HuH-7 (cell line): ENCODE measurements around the gene KIF16B.
"Not testable (repeated sequence)": the region's sequence is repeated elsewhere in the genome, so short reads cannot be mapped to it uniquely, and the experiment has no call there.

ENCODE experiments used
- DNase-seq: peaks from one replicate; pipeline ENCODE4 v3.0.0; 2011; ENCODE audit warnings: low spot score

Gene KIF16B

DNA sequence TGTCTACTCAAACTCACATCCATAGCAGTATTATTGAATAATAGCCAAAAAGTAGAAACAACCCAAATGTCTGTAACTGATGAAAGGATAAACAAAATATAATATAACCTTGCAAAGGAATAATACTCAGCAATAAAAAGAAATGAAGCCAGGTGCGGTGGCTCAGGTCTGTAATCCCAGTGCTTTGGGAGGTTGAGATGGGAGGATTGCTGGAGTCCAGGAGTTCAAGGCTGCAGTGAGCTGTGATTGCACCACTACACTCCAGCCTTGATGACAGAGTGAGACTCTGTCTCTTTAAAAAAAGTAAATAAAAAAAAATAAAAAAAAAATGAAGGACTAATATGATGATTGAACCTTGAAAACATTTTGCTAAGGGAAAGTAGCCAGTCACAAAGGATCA, 22.1 kb upstream of the KIF16B start:
- no peak for DNase-seq

DNA sequence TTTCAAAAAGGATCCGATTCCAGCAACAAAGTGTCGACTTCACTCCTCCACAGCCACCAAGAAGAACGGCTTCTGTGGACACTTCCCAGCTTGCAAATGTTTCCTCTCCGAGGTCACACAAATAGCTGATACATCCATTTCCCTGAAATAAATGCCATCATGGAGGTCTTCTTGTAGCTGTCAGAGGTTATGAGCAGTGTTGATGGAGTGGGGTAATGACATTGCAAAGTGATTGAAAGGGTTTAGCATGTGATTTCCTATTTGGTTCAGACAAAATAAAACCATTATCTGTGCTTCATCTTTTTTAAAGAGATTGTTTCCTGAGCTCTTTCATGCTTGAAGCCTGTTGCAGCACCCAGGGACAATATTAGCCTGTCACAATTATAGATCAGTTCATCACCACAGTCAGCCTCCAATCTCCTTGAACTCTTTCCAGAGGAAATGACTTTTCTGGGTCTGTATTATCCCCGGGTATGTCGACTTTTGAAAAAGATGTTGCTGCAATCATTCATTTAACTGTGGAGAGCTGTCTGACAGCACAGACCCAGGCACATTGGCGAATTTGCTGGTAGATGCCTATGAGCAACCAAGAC, 16.9 kb upstream of the KIF16B start:
- no peak for DNase-seq

DNA sequence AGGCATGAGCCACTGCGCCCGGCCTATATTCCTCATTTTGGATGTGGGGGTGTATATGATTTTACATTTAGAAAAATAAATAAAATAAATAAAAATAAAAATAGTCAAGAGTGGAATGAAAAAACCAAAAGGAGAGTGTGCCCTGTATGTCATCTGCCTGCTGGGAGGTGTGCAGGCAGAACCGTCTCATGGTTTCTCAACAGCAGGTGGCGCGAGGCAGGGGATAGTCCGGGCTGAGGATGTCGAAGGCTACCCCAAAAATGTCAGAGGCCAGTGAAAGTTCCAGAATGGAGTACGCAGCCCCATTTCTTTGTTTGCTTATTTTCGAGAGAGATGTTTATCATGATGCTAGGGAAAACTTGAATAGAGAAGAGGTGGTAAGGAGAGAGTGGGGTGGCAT, 16.4 kb upstream of the KIF16B start:
- no peak for DNase-seq

DNA sequence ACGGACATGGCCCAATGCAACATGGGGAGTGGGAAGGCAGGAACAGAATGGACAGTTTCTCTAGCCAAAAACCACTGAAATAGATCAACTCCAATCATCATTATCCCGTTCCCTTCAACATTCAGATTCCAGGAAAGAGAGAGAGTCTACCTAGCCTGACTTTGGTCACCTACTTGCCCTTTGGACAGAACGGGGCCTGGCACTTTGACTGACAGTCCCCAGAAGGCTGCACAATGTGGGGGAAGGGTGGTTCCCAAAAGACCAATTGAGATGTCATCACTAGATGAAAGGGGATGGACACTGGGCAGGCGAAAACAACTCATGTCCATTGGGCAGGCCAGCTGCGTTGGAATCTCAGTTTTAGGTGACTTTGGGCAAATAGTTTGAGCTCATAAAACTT, 15.0 kb upstream of the KIF16B start:
- no peak for DNase-seq

DNA sequence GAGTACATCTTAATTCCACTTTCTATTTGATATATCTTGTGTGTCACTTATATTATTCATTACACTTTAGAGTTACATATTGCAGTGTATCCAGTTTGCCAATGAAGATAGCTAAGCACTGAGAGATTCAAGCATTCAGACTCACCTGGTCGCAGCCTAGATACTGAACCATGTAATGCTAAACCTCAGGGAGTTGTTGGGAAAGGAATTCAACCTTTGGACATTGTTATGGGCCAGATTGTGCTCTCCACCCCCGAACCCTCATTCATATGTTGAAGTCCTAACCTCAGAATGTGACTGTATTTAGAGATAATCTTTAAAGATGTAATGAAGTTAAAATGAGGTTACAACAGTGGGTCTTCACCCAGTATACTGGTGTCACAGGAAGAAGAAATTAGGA, 13.8 kb upstream of the KIF16B start:
- DNase-seq: no peak

DNA sequence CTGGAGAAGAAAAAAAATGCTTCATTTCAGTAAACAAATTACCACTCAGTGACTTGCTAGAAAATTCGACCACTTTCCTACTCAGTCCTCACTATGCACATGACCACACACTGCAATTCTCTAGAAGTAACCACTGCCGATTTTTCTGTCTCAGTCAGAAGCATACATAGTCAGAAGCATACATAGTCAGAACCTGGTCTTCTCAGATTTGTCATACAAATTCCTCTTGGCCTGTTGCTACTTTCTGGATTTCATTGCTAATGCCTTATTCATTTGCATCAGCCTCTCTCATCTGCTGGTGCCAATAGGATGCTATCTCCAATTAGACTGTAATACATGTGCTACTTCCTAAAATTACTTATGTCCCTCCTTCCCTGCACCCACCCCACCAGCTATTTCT, 10.2 kb upstream of the KIF16B start:
- DNase-seq: no peak

DNA sequence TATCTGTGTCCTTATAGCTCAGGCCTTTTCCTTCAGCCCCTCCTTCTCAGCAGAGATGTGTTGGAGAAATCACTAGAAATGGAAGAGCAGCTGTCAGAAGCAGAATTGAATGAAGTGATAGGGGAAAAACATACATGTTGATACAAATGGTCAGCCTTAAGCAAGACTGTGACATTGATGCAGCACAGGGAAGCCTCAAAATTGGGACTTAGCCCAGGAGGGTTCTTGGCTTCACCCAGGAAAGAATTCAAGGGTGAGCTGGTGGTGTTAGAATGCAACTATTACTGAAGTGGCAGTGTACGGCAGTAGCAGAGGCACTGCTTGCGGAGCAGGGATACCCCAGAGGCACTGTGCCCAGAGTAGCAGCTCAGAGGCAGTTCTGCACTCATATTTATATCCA, 8.0 kb upstream of the KIF16B start:
- no peak for DNase-seq

DNA sequence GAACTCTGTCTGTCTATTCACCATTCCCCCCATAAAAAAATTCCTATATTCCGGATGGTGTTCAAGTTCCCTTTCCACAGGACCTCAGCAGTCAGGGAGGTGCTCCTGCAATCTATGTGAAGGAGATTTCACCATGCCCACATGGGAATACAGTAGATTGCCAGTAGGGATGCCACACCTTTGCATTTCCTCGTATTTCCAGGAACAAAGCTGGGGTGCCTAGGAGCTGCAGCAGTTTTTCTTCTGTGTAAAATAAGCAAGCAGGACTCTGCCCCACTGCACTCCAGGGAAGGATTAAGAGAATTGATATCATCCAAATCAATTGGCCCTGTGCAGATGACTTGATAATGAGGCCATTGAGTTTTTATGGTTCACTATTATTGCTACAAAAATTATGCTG, 7.4 kb upstream of the KIF16B start:
- no peak for DNase-seq

DNA sequence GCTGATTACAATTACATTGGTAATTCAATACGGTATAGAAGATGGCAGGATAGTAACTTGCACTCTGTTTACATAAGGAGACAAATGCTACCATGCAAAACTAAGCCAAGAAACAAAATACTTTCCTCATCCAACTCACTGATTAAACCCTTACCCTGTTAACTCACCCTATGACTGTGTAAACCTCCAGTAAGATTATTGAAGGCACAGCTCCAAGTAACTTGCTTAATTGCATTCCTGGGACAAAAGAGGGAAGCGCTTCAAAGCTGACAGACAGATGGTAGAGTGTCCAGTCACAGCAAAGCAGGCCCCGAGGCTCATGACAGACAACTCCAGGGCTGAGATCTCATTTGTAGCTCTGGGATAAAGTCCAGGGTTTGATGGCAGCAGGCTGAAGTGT, 6.9 kb upstream of the KIF16B start:
- DNase-seq: no peak

DNA sequence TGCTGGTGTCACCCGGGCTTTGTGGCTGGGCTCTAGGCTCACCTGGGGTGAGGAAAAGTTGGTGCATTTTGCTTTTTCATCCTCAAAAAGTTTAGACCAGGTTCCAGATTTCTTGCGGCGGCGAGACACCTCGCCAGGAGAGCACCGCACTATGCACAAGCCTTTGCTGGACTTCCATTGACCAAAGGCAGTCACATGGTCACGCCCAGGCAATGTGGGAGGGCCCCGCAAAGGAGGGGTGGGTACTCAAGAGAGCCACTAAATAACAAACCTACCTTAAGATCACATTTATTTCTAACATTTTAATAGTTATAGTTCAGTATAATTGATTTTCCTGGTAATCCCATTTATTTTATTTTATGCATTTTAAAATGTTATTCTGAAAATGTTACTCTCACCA, 3.0 kb upstream of the KIF16B start:
- DNase-seq: peak; percentile 85

DNA sequence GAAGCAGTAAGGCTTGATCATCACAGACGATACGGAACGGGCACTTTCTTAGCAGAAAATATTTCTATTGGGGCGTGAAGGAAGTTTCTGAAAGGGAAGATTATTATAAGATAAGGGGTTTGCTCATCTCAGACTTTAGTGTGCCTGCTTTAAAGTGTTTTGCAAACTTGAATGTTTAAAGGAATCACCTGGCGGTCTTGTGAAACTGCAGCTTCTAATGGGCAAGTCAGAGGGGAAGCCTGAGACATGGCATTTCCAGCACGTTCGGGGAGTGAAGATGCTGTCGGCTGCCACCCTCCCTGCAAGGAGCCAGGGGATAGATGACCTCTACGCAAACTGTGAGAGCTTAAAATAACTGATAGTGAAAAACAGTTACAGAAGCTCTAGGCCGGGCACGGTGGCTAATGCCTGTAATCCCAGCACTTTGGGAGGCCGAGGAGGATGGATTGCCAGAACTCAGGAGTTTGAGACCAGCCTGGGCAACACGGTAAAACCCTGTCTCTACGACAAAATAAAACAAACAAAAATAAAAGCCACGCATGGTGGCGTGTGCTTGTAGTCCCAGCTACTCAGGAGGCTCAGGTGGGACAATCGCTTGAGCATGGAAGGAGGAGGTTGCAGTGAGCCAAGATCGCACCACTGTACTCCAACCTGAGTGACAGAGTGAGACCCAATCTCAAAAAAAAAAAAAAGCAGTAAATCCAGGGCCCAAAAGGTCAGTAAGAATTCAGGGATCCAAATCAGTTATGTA, 2.3 kb upstream of the KIF16B start:
- DNase-seq: peak; percentile 39

DNA sequence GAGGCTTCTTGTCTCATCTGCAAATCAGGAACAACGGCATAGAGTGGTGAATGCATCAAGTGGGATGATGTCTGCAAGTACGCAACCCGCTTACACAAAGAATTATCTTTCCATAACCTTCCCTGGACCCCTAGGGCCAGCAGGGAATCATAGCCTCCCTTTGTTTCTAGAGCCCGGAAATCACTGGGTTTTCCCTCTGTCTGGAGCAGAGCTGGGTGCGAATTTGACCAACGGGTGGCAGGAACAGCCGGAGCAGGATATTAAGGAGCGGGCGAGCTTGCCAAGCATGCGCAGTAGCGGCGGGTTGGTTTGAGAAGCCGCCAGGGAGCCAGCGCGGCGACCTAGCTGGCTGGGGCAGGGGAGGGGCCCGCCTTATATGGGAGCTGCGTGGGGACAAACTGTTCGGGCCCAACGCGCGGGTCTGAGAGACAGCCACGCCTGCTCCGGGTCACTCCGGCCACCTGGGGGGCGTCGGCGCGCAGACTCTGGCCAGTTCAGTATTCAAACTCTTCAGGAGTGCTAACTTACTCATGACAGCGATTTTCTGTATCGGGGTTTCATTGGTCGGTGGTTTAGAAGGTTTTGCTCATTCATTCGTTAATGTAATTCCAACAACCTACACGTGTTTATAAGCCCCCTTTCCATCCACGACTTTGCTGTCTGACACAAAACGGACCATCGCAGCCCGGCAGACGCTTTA, 1.6 kb upstream of the KIF16B start:
- DNase-seq: peak; percentile 97

DNA sequence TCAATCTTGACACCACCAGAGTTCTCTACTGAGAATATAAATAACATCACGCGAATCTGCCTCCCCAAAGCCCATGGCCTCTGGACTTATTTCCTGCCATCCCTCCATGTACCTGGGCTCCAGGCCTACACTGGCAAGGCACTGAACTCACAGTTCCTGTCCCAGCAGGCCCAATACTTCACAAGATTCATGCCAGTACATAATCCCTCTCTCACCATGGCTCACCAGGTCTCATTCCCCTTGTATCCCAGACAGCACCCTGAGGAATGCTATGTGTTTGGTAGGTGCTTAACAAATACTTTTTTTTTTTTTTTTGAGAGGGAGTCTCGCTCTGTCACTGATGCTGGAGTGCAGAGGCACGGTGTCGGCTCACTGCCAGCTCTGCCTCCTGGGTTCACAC, 1.9 kb downstream of the KIF16B start:
- DNase-seq: no peak

DNA sequence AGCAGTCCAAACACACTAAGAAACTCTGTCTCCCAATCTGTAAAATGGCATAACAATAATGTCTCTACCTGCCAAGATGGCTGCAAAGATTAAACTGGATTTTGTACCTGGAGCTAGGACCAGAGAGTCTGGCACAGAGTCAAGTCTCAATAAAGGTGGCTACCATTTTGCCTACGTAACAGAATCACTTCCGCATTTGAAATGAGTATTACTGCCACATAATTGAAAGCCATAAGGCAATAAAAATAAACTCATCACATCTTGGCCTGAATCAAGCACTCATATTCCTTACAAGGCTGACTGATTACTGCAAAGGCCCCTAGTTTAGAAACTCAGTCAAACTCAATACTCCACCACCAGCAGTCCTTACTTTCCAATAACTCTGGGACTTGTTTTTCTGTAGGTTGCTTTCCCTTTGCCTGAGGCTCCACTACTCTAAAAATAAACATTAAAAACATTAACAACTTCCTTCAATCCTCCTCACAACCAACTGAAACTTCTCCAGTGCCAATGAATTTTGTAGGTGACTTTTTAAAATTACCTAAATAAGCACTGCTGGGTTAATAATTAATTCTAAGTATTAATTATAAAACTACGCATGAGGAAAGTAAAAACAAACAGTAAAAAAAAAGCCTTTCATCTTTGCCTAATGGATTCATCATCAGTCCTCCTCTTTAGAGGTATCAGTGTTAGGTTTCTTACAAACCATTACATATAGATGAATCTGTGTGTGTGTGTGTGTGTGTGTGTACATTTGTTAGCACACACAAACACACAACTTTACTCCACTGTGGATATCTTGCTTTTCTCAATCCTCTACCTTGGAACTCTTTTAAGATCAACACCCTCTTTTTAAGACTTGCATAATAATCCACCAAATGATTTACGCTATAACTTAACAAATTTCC, 3.7 kb downstream of the KIF16B start:
- no peak for DNase-seq

DNA sequence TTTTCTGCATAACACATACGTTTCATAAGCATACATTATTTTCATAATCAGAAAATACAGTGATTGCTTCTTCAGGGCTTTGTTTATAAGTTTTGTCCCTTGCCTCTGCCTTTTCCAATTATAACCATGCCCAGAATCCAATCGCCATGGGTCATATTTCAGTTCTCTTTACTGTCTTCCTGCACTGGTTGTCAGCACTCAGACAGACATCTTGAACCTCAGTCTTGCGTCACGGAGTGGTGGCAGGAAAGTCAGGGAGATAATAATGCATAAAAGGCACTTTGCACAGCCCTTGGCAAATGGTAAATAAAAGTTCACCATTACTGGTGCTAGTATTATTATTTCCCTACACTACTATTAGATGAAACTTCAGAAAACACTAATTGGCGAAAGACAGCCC, 7.2 kb downstream of the KIF16B start:
- DNase-seq: no peak

DNA sequence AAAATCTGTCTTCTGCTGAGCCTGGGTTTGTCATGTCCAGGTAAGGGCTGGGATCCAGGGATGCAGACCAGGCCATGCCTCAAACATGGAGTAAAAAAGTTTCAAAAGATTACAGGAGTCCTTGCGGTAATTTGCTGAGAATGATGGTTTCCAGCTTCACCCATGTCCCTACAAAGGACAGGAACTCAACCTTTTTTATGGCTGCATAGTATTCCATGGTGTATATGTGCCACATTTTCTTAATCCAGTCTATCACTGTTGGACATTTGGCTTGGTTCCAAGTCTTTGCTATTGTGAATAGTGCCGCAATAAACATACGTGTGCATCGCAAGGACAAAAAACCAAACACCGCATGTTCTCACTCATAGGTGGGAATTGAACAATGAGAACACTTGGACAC, 9.2 kb downstream of the KIF16B start:
- DNase-seq: not testable (repeated sequence)

DNA sequence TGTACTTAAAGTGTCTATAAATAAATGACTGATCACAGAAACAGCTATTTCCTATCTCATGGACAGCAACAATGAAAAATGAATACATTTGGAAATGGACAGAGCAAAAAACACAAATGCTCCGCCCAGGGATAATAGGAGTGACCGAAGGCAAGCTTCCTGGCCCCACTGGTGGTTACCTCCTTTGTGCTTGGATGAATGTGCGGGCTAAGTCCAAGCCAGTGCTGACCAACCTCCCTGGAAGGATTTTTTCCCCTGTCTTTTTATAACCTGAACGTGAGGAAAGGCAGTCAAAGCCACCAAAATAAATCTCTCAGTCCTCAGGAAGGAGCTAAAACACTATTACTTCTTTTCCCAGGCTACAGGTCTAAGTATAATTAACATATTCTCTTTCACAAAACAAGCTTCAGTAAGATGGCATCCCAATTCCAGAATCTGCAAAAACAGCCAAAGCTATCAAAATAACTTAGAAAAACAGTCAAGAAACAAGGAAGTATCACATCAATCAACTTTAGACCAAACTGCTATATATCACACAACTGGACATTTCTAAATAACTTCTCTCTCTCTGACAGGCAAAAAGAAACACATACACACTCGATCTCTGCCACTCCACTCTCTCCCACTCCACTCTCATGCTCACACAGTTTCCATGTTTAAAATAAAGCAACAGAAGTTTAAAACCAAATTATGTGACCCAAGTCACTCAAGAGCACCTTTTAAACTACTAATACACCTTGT, 10.0 kb downstream of the KIF16B start:
- DNase-seq: no peak

DNA sequence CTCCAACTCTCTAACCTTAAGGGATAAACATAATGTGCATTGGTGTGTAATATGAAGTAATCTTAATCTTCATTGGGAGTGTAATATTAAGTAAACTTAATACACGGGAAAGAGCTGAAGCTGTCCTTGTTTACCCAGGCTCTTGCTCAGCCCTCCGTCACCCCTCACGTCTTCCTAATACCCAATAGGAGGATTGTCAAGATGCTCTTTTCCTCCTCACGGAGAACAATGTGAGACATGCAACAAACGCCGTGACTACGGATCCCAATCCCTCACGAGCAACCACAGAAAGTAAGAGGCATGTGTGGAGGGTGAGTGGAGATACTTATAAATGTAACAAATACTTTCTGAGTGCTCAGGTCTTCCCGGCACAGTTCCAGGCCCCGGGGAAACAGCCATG, 11.0 kb downstream of the KIF16B start:
- no peak for DNase-seq

DNA sequence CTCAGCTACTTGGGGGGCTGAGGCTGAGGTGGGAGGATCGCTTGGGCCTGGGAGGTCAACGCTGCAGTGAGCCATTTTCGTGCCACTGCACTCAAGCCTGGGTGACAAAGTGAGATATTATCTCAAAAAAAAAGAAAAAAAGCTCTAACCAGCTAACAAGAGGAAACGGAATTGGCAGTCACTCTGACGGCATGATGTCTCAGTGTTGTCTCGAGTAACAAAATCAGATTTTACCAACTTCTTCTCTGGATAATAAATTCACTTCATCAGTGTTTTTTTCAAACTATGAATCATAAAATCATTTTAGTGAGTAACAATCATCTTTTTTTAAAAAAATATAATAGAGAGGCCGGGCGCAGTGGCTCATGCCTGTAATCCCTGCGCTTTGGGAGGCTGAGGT, 12.6 kb downstream of the KIF16B start:
- DNase-seq: no peak

DNA sequence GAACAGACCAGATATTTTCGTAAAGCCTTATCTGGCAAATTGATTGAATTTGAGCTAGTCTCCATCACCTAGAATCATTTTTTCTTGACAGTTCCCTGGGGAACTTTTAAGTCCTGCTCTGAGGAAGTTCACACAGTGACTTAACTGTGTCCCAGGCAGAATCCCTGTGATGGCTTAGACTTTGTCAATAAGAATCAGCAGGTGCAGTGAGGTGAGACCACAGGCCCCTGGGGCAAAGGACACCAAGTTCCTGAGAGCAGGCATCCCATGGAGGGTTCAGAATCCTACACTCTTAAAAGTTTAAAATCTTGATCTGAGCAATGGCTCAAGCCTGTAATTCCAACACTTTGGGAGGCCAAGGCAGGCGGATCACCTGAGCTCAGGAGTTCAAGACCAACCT, 13.0 kb downstream of the KIF16B start:
- DNase-seq: no peak

DNA sequence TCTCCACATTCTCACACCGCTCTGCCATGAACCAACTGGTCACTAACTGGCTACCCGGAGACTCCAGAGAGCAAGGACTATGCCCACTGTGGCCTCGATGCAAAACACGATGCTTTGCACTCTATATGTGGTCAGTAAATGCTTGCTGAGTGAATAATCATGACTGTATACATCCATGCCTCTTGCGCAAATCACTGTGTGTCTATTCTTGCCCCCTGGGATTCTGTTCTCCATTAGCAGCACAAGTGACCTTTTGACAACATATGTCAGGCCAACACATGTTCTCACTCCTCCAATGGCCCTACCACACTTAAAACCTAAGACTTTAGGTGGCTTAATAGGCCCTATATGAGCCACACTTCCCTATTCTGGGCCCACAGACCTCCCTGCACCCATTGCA, 16.9 kb downstream of the KIF16B start:
- DNase-seq: no peak

DNA sequence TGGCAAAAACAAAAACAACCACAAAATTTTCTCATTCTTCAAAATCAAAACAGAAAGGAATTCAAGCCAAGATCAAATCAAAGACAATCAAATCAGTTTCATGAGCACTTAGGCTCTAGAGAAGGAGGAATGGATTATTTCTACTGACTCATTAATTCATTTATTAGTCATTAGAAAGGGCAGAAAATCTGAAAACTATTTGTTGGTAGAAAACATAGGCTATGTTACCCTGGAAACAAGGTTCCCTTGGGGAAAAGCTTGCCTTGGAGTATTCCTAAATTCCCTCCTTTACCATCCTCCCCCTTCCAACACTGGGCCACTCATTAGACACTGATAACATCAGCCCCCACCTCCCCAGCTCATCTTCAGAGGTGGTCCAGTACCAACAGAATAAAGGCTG, 17.5 kb downstream of the KIF16B start:
- no peak for DNase-seq
